Activated CD4-positive, alpha-beta T cell treated with anti-CD3 and anti-CD28 coated beads for 1 hour (primary cell): ENCODE results near the gene TSPEAR.

Source experiments
- DNase-seq: peaks from one replicate; pipeline ENCODE4 v3.0.0-alpha.2; 2020

The TSPEAR gene

DNA sequence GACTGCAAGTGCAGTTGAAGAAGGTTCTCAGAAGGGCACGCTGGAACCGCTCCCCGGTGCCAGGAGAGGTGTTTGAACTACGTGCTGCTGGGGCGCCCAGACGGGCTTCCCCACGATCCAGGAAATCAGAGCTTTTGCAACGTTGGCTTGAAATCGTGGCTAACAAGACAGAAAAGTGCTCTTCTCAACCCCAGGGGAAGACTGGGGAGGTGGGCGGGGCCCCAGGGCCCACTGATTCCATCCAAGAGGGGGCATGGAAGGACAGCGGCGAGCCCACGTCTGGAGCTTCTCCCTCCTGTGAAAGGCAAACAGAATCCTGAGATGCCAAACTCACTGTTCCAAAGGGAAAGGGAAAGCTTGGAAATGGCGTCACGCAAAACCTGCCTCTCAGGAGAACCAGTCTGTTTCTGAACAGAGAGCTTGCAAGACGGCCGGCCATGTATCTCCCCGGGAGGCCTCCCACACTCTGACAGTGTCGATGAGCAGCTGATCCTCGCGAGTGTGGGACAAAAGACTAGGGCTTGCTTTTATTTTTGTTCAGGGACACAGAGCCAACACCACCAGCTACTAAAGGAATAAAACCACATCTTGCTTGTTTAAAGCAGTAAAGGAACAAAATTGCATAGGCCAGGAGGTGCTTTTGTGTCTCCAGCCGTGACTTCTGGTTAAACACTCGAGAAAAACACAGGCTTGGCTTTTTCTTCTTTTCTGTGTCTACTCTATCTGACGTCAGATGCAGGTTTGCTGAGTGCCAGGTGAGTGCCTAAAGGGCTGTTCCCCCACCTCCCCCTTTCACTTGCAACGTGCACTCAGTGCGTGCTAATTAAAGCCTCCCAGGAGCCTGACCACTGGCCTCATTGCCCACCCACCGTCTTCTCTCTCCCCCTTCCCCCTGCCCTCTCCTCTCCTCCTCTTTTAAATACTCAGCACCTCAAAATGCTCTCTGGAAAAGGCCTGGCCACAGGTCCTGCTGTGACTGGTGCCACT is 214.5 kb downstream of the TSPEAR start:
- no peak for DNase-seq

DNA sequence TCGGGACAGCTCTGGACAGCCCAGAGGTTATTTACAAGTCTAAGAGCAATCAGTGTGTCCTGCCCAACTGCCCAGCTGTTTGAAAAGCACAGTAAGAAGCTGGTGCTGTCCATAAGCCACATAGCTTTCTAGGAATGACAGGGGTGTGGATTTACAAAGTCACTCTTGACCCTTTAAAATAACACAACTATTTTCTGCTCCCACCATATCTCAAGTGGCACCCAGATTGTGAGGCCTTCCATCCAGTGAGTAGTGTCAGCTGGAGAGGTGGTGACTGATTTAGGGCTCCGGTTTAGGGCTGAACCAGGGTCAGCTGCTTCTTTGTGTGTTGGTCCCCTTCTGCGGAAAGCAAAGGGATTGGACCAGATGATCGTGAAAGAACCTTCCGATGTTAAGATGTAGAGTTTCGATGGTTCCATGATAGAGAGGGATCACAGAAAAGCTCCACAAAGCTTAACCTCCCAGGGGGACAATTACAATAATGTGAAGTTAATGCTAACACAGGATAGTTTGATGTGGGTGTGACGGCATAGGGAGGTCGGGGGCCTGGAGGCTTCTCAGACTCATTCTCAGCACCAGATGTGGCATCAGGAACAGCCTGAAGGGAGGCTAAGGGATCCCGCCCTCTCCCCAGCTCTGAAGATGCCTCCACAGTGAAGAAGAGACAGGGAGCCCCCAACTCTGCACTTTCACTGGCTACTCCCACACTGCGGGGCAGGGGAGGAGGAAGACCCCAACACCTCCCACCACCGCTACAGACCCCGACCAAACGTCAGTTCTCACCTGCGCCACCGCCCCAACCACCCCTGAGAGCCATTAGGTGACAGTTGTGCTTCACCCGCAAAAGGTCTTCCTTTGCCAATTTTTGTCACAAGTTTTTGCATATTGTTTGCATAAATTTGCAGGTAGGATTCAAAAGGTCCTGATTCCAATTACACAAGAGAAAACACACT is 215.5 kb downstream of the TSPEAR start:
- DNase-seq, result no peak

DNA sequence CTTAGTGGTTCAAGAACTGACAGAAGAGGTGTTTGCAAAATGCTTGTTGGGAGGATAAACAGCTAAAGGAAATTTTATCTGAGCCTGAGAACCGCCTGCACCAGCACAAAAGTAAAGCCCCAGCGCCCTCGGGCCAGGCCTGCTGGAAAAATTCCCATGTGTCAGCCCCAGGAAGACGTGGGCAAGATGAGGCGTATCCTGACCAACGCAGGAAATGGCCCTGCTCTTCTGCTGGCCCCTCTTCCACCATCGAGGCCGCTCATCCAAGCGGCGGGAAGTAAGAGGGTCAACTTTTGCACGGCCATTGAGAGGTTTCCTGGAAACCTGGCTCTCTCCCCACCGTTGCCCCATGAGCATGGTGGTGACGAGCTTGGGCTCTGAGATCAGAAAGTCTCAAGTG is 216.4 kb downstream of the TSPEAR start:
- no peak for DNase-seq

GRCh38 chr21:44494418-44494817 is 217.0 kb downstream of the TSPEAR start:
- DNase-seq, result no peak

GRCh38 chr21:44492567-44493385 is 218.6 kb downstream of the TSPEAR start:
- no peak for DNase-seq

GRCh38 chr21:44490816-44491215 is 220.6 kb downstream of the TSPEAR start:
- no peak for DNase-seq

GRCh38 chr21:44490405-44490804 is 221.0 kb downstream of the TSPEAR start:
- DNase-seq, result no peak

- no peak for DNase-seq
Observed at GRCh38 chr21:44489962-44490361, 221.4 kb downstream of the TSPEAR start.

DNA sequence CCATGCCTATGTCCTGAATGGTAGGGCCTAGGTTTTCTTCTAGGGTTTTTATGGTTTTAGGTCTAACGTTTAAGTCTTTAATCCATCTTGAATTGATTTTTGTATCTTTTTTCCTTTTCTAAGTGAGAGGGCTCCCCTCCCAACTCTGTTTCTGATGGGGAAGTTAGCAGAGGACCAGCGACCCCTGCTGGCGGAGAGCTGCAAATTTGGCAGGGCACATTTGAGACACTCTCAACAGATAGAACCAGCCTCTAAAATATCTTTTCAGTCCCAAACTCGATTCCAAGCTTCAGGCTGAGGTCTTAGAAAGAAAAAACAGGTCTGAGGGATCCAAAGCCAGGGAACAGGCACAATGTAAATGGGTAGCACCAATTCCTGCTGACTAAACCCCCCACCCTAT is 223.5 kb downstream of the TSPEAR start:
- no peak for DNase-seq

DNA sequence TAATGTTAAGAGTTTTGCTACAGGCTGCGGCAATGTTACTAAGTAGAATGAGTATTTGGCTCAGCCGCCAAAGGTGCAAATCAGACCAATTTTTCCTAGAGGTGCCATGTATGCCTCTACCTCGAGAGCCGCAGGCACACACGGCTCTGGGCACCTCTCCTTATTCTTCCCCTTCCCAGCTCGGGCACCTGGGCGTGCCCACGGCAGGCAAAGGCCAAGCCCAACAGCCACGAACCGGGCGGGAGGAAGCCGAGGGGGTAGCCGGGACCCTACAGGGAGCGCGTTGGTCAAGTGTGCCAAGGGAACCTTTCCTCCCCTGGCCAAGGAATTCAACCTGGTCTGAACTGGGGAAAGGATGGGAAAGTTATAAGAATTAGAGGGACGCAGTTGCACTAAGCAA is 225.1 kb downstream of the TSPEAR start:
- no peak for DNase-seq

DNA sequence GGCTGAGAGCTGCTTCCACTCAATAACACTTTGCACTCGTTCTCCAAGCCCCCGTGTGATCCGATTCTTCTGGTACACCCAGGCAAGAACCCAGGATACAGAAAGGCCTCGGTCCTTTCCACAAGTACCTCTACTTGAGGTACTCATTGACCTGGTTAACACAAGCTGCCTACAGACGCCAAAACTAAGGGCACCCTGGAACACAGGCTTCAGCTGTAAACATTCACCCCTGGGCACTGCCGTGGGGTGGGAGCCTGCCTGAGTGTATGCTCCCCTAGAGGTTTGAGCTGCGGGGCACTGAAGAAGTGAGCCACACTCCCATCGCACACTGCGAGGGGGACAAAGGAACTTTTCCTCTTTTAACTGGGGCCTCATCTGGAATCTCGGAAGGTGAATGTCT is 225.6 kb downstream of the TSPEAR start:
- DNase-seq, result no peak

DNA sequence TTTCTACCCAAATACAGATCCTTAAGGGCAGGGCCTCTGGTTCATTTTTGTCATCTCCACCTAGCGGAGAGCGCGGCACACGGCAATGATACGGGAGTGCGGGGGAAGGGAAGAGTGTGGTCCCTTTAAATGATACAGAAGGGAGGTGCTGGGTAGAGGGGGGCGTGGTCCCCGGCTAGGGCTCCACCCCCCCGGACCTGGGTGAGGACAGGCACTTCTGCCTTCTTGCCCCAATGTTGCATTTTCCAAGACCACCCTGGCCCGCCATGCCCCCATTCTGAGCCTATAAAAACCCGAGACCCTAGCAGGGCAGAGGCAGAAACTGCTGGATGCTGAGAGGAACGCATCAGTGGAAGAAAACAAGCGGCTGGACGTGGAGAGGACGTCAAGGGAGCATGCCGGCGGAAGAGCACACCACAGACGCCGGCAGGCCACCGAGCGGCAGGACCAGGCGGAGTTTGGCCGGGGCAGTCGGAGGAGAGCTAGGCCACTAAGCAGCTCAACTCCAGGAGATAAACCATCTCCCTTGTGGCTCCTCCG is 226.0 kb downstream of the TSPEAR start:
- peak; percentile 38 for DNase-seq

DNA sequence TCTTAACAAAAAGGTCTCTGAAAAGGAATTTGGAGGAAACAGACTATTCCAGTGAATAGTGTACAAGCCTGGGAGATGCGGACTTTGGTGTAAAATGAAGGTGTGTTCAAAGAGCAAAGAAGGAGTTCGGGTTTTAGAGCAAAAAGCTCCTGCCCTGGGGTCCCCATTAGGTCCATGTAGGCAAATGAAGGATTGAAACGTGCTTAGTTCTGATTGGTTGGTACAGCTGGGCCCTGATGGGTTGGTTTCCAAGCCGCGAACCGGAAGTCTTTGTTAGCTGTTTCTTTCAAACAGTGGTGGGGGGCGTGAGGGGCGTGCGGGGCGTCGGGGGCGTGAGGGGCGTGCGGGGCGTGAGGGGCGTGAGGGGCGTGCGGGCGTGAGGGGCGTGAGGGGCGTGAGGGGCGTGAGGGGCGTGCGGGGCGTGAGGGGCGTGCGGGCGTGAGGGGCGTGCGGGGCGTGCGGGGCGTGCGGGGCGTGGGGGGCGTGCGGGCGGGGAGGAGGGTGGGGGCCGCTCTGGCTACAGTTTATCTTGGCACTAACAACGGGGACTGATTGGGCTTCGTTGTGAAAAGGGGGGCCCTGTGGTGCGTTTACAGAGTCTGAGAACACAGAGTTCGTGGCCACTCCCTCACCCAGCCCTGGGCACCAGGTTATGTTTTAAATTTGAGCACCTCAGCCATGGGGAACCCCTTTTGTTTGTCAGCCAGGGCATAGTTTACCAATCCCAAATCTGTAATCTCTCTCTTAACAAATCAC is 226.7 kb downstream of the TSPEAR start:
- DNase-seq, result no peak

DNA sequence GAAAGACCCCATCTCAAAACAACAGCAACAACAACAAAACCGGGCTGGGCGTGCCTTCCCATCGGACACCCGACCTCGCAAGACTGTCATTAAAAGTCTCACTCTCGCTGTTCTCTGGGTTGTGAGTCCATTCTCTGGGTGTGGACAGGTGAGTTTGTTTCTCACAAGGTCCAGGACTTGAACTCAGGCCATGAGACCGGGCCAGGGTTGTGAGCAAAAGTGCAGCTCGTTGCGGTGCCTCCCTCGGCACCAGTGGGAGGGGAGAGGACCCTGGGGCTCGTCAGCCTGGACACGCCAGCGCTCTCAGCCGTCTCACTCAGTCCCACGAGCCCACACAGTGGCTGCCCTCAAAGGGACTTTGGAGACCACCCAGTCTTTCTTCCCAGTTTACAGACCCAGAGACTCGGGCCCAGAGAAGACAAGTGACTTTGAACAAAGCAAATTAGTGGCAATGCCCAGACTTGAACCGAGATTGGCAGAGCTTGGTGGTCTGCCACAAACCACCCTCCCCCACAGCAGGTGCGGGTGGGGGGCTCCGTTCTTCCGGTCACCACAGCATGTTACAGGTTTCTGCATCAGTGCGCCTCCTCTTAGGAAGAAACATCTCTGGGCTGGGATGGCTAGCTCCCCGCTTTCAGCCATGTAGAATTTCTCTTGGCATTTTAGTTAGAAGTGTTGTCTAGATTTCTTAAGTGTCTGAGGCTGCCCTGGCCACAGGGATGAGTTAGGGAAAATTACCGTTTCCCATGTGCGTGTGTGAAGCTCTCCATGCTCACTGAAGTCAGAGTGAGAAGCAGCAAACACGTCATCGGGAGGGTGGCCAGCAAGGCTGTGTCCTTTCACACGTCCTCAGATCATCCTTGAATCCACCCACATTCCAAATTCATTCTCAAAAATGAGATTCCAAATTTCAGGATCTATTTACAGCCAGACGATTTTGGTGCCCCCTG is 227.8 kb downstream of the TSPEAR start:
- no peak for DNase-seq

- no peak for DNase-seq
Observed at GRCh38 chr21:44482581-44483287, 228.6 kb downstream of the TSPEAR start.

GRCh38 chr21:44480200-44481053 is 230.9 kb downstream of the TSPEAR start:
- DNase-seq, result no peak

- DNase-seq, result peak; percentile 22
Observed at GRCh38 chr21:44479556-44480199, 231.7 kb downstream of the TSPEAR start.

DNA sequence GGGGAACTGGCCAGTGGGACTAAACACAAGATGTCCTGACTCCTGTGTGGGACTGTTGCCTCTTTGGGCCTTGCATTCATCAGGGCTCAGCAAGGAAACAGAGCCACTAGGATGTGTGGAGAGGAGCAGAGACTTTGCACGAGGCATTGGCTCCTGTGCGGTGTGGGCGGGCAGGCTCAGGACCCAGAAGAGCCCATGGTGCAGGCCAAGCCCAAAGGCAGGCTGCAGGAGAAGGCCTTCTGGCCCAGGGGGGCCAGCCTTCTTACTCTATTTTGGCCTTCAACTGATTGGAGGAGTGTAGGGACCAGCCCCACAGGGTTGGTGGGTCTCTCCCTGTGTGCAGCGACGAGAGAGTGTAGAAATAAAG is 232.6 kb downstream of the TSPEAR start:
- DNase-seq, result no peak
